ENCODE data around the gene CUTA.

The CUTA gene

GRCh38 chr6:33433001-33433543 lies 15.2 kb upstream of the CUTA start:
- DNase-seq (ENCODE audit: low spot score): no peak
- peak overlapping the region; percentile 66 to 70 for H3K27ac ChIP-seq
- no peak for TF ChIP-seq CTCF (IDR thresholded peaks at IDR 0.05)
- H3K4me3 ChIP-seq: peak overlapping the region; percentile 27

GRCh38 chr6:33432546-33432945 lies 14.6 kb upstream of the CUTA start:
- DNase-seq (ENCODE audit: low spot score): no peak
- peak overlapping the region; percentile 66 to 70 for H3K27ac ChIP-seq
- H3K4me3 ChIP-seq: no peak overlapping the region
- no peak for TF ChIP-seq CTCF (IDR thresholded peaks at IDR 0.05)

GRCh38 chr6:33431880-33432541 lies 14.1 kb upstream of the CUTA start:
- H3K27ac ChIP-seq: peak overlapping the region; percentile 66 to 70
- TF ChIP-seq CTCF (IDR thresholded peaks at IDR 0.05): no peak
- no peak for DNase-seq (ENCODE audit: low spot score)
- H3K4me3 ChIP-seq: no peak overlapping the region

GRCh38 chr6:33430991-33431879 lies 13.3 kb upstream of the CUTA start:
- Histone ChIP-seq H3K27ac (peak overlapping the region in 1 of 2 donors; percentile 66), H3K4me3 (peak overlapping the region; percentile 46)
- no peak for TF ChIP-seq CTCF (IDR thresholded peaks at IDR 0.05)
- DNase-seq (ENCODE audit: low spot score): no peak

- Histone ChIP-seq H3K4me3 (no peak overlapping the region), H3K27ac (peak overlapping the region in 1 of 2 donors; percentile 66)
- no peak for DNase-seq (ENCODE audit: low spot score)
- no peak for TF ChIP-seq CTCF (IDR thresholded peaks at IDR 0.05)
Measured at GRCh38 chr6:33430334-33430733, 12.4 kb upstream of the CUTA start.

- no peak overlapping the region for H3K27ac ChIP-seq
- DNase-seq (ENCODE audit: low spot score): no peak
- no peak overlapping the region for H3K4me3 ChIP-seq
Measured at GRCh38 chr6:33429750-33430052, 11.8 kb upstream of the CUTA start.

More at GRCh38 chr6:33429750-33430052, 11.8 kb upstream of the CUTA start:
- no peak for TF ChIP-seq CTCF (IDR thresholded peaks at IDR 0.05)

Measured in coronary artery (tissue), 2 donors.